GM10266 (cell line): ENCODE results near the gene CLEC16A.
"Not testable (repeated sequence)": the region's sequence is repeated elsewhere in the genome, so short reads cannot be mapped to it uniquely, and the experiment has no call there.

Experiments used
- DNase-seq: peaks from one replicate; pipeline ENCODE4 v3.0.0; 2012; ENCODE audit errors: extremely low spot score
- CTCF ChIP-seq: IDR thresholded peaks from 2 replicates; pipeline ENCODE4 v1.5.1; 2012; ENCODE audit warnings: mild to moderate bottlenecking, low read depth; ENCODE audit not compliant: control insufficient read depth, insufficient read depth; ENCODE audit errors: missing control alignments

The CLEC16A gene

GRCh38 chr16:10926867-10927266 lies 17.5 kb upstream of the CLEC16A start:
- no peak for TF ChIP-seq CTCF
- DNase-seq = no peak

DNA sequence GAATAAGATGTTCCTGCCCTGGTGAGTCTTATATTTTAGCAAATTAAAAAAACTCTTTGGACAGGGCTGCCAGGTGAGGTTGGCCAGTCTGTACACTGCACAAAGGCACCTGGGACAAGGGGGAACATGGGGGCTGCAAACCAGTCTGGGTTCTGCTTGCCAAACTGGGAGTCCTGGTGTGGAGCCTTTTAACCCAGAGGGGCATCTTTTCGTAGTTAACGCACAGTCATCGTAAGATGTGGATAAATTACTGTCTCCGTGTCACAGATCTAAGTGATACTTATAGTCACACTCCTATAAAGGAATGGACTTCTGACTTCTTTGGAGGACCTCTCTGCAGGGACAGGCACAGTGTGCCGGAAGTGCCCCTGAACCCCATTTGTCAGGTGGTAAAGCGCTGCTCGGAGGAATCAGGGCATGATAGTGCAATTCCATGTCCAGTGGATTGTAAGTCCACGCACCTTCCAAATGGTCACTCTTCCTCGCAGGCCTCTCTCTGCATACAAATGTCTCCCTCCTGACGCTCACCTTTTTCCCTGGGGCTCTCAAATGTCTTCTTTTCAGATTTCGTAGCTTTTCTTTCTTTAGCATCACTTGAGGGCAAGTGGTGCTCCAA lies 16.8 kb upstream of the CLEC16A start:
- no peak for DNase-seq
- TF ChIP-seq CTCF = no peak

DNA sequence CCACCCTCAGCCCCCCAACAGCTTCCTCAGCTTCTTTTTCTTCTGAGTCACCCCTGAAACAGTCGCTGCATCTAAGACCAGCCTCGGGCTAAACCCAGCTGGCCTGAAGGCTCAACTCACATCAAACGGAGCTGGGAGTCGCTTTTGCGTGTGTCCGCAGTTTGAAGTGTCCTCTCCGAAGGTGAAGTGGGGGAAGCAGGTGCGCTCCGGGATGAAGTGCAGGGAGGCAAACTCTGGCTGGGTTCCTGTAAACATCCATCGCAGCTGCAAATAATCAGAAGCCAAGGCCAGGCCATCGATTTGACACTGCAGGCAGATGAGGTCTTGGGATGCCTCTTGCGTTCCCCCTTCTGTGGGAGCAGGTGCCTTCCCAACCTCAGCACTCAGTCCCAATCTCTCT lies 15.3 kb upstream of the CLEC16A start:
- not testable (repeated sequence) for DNase-seq

DNA sequence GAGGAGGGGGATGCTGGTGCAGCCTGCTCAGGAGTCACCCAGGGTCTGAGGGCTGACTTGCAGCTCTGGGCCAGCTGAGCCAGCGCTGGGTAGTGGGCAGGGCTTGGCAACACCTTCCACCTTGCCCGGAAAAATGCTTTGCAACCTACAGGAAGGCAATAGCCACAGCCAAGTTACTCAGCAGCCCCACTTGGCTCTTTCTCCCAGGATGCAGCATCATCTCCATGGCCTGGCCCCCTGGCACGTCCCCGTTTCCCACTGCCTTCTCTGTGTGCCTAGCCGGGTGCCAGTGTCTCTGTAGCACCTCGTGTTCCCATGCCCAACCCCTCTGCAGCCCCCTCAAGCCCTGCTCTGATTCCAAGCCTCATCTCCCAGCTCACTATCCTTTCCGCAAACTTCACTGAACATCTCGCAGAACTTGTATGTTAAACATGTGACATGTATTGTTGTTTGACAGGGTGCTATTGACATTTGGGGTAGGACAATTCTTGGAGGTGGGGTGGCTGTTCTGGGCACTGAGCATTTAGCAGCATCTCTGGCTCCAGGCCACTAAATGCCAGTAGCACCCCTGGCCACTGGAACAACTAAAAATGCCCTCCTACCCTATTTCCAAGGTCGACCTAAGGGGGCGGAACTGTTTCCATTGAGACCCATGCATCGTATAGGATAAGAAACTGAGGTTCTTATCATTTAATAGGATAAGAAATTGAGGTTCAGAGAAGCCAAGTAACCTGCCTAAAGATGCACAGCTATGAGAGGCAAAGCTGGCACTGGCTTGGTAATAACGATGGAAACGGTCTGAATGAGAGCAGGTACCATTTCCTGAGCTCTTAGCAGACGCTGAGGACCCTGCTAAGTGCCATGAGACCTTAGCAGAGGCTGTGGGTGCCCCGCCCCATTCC lies 14.3 kb upstream of the CLEC16A start:
- no peak for TF ChIP-seq CTCF
- no peak for DNase-seq

DNA sequence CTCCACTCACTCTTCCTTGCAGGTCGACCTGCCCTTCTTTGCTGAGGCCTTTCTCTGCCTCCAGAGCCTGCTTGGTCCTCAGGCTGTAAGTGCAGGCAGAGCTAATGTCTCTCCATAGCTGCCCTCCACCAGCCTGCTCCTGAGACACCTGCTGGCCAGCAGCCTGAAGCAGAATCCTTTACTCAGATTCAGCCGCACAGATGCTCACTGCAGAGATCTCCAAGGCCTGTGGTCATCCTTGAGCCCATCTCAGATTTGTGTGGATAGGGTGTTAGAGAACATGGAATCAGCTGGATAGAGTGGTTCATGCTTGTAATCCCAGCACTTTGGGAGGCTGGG lies 13.6 kb upstream of the CLEC16A start:
- peak; percentile 14 for TF ChIP-seq CTCF
- DNase-seq = no peak

- no peak for DNase-seq
- no peak for TF ChIP-seq CTCF
Observed at GRCh38 chr16:10931134-10931533, 13.2 kb upstream of the CLEC16A start.

- no peak for DNase-seq
- no peak for TF ChIP-seq CTCF
Observed at GRCh38 chr16:10931977-10932632, 12.3 kb upstream of the CLEC16A start.
